Posterior cingulate gyrus (tissue), 11 donors: ENCODE data around the gene STK32C.
A peak's percentile ranks its signal among the peaks of the same experiment; 100 is the strongest.

Experiments used
- DNase-seq, 10 donors: peaks; one replicate each; pipeline versions ENCODE4 v3.0.0 to v3.0.0-alpha.2; 2020 to 2021; ENCODE audit warnings: mixed read lengths in 3 of 10
- intact Hi-C: fragments of 100-400 bp; cut with DNase I; formaldehyde crosslinking; loops from one replicate; pipeline ENCODE4 v1.15.1; 2023

Gene STK32C

DNA sequence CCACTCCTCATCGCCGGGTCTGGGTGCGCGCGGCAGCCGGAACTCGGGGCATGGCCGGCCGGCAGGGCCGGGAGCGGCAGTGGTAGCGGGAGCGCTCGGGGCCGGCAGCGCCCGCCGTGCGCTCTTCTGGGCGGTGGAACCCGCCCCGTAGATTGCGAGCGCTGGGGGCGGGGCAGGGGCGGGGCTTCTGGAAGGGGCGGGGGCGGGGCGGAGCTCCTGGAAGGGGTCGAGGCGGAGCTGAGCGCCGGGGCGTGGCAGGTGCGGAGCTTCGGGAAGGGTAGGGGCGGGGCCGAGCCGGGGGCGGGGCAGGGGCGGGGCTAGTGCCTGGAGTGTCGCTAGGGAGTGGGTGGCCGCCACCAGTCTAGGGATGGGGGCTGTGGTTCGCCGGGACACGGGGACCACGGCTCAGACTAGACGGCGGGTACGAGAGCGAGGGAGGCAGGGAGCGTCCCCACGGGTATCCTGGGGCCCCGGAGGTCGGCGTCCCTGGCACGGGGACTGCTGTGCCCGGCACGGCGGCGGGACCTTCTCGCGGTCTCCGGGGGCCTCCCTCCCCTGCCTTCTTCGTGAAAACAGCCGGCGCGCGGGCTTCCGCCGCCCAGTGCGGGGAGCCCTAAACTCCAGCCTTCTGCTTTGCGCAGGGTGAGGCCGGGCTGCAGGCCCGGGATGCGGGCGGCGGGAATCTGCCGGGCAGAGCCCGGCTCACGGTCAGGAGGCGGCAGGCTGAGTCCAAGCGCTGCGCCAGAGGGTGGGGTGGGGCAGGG is at the start of gene STK32C:
Gene STK32C, minus strand, starts transcription at position 128 of the 764 bp plus-strand sequence. Its CDS starts 117 bp downstream, at position 11.
- intact Hi-C loops, result loop anchor here (1.0 kb wide), 1 partner anchor 24 kb away; the partner anchor contains the start of gene LRRC27
- peak; percentile 80 to 99 (median 92) for DNase-seq

DNA sequence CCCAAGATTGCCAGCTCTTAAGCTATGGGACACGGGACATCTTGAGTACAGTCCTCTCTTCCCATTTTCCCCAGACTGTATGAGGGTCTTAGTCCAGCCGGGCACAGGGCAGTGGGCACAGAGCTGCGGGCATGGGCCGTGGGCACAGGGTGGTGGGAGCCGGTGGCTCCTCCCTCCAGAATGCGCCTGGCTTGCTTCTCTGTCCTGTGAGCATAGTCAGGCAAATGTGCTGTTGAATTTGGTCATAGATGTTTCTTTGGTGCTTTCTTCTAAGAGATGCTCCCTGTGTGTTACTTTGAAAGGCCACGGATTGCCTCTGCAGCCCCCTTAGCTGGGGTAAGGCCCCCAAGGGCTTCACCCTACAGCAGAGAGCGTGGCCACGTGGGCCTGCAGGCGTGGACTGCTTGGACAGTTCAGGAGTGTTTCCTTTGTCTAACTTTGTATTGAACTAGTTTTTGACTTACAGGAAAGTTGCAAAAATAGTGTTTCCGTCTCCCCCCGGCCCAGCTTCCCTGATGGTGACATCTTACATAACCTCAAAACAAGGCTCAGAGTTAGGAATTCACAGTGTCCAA is 49.0 kb upstream of the STK32C start:
- intact Hi-C loops, result no loop called here
- peak in 3 of 10 donors; percentile 11 to 46 (median 34) for DNase-seq

DNA sequence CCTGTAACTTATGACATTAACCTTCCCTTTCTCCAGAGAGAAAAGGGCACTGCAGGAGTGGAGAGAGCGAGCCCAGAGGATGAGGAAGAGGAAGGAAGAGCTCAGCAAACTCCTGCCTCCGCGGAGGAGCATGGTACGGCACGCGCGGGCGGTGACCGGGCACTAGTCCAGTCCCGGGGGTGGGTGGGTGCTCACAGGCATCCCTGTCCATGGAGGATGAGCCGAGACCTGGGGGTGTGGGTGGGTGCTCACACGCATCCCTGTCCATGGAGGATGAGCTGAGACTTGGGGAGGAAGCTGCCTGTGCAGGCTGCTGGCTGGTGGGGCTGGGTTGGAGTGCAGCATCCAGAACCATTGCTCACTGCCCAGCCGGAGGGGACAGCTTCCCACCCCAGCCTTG is 48.0 kb upstream of the STK32C start:
- intact Hi-C loops, result no loop called here
- peak in 6 of 10 donors; percentile 25 to 94 (median 80) for DNase-seq

DNA sequence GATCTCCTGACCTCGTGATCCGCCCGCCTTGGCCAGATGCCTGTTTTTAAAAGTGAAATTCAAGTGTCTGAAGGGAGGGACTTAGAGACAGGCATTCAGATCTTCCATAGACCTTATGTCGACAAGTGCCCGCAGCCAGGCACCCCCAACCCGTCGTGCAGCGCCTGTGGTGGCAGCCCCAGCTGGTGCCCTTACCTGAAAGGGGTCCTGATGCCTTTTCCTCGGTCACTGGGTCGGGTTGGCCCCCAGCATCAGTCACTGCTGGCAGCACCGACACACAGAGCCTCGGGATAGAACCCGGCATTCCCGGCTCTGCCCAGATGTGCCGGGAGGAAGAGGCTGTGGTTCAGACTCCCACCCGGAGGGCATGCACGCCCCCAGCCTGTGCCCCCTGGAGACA is 47.5 kb upstream of the STK32C start:
- DNase-seq, result peak in 3 of 10 donors; percentile 49 to 84 (median 62)
- intact Hi-C loops, result no loop called here

DNA sequence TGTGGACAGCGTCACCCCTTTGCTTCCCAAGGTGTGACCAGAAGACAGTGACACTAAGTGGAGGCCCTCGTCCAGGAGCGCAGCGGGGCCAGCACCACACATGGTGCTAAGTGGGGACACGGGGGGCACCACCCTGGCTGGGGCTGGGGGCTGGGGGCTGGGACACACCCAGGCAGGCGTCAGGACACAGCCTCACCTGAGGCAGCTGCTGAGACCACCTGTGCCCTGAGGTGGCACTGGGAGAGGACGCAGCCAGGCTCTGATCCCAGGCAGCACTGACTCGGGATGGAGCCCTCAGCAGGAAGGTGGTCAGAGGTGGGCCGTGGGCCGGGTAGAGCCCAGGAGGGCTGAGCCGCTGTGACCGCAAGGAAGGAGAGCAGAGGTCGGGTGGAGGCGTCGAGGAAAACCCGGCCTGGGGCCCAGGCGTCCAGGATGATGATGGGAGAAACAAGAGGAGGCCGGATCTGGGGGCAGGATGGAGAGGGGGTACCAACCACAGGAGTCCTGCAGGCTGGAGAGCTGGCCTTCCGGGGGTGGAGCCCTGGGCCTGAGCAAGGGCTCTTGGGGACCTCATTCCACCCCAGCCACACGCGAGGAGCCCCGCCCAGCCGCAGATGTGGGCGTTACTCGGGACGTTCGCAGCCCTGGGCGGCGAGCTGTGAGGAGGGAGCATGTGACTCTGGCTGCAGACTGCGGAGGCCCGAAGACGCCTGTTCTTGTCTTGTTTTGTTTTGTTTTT is 46.8 kb upstream of the STK32C start:
- peak in 3 of 10 donors; percentile 86 to 91 (median 91) for DNase-seq

DNA sequence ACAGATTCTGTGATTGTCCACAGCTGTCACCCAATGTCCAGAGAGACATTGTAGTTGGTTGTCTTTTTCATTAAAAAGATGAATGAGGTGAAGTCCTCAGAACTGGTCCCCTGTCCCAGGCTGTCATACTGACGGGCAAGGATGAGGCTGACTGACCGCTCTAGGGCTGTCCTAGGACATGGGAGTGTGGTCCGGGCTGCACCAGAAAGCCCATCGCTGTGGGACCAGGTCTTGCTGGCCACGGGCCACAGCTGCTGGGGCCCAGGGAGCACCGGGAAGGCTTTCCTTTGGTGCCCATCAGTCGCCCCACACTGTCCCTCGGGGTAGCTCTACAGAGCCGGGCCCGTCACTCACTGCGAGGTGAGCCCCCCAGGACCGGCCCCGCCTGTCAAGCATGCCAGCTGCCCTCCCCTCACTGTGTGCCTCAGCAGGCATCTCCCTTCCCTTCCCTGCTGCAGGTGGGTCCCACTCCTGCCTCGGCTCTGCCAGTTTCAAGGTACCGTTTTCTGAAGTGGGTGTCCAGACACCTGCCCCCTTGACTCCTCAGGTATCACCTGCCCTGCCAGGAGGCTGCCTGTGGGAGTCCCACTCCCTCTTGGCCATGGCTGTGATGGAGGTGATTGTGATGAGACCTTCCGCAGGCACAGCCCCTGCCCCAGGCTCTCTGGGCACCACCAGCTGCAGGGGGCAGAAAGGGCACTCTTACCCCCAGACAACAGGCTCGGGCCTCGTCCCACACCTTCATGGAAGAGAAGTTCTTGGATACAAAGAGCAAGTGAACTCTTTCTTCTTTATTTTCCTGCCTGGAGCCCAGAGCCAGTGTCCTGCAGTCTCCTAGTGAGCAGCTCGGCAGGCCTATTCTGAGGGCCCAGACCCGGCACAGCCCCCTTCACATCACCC is 46.0 kb upstream of the STK32C start:
- intact Hi-C loops, result no loop called here
- peak in 3 of 10 donors; percentile 42 to 67 (median 54) for DNase-seq

More for the DNA sequence above, 46.8 kb upstream of the STK32C start:
- intact Hi-C loops, result no loop called here

DNA sequence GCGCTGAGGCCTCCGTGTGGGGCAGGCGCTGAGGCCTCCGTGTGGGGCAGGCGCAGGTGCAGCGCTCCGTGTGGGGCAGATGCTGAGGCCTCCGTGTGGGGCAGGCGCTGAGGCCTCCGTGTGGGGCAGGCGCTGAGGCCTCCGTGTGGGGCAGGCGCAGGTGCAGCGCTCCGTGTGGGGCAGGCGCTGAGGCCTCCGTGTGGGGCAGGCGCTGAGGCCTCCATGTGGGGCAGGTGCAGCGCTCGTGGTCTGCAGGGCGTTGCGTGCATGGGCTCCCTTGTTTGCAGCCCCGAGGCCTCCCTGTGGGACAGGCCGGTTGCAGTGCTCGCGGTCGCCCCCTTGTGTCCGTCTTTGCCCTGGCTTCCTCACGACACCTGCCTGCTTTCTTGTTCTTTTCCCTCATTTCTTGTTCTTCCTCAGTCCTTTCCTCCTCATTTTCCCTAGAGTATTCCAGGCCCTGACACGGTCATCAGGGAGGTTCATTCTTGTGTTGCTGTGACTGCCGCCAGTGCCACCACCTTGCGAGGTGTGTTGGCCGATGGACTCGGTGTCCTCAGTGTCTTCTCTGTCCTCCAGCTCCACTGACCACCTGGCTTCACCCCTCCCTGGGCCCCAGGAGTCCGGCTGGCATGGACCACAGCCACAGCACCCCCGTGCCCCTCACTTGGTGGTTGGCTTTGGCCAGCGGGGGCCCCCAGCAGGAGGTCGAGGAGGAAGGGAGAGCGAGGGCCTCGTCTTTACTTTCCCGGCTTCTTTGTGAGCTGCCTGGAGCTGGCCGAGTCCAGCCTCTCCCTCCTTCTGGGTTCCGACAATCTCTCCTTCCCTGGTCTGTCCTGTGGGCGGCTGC is 44.9 kb upstream of the STK32C start:
- intact Hi-C loops, result loop anchor here (1.0 kb wide), 1 partner anchor 129 kb away; no protein-coding TSS in a partner anchor
- peak in 9 of 10 donors; percentile 69 to 96 (median 83) for DNase-seq

DNA sequence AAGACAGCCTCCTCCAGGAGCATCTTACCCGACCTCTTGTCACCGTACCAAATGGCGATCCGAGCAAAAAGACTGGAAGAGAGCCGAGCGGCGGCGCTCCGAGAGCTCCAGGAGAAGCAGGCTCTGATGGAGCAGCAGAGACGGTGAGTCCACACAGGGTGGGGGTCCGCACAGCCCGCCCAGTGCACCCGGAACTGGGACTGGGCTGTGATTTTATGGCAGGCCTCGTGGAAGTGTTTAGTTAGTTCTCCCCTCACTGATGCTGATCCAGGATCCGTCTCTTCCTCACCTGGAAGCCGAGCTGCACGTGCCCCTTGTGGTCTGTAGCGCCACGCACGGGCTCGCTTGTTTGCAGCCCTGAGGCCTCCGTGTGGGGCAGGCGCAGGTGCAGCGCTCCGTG is 43.9 kb upstream of the STK32C start:
- peak in 3 of 10 donors; percentile 59 to 73 (median 72) for DNase-seq
- intact Hi-C loops, result loop anchor here (1.0 kb wide), 1 partner anchor 128 kb away; no protein-coding TSS in a partner anchor

DNA sequence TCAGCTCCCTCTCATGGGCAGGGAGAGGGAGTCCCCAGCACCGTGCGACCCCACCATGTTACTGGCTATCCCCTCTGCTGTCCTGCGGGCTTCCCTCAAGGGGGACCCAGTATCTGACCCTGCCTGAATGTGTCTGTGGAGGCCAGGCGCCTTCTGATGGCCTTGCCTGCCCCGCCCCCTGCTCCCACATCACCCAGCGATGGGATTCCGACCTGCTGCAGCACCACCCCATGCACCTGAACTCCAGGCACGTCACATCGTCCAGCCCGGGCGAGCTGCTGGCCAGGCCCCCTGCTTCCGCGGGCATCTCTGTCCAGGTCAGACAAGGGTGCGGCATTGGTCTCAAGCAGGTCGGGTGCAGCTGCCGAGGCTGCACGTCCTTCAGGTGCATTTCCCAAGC is 43.2 kb upstream of the STK32C start:
- intact Hi-C loops, result no loop called here
- peak in 3 of 10 donors; percentile 49 to 71 (median 62) for DNase-seq

DNA sequence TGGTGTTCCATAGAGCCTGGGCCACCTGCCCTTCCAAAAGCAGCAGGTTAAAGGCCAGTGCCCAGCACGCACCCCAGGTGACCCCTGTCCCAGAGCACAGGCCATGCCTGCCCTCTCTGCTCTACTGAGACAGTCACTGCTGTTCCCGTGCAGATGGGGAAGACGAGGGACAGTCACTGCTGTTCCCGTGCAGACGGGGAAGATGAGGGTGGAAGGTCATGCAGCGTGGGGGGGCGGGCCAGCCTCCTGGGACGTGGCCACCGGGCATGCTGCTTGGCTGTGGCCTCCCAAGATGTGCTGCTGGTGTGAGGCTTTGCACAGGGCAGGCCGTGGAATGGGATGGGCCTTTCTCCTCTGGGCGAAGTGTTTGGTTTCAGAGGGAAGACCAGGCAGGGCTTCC is 42.6 kb upstream of the STK32C start:
- intact Hi-C loops, result no loop called here
- peak in 3 of 10 donors; percentile 35 to 46 (median 39) for DNase-seq

DNA sequence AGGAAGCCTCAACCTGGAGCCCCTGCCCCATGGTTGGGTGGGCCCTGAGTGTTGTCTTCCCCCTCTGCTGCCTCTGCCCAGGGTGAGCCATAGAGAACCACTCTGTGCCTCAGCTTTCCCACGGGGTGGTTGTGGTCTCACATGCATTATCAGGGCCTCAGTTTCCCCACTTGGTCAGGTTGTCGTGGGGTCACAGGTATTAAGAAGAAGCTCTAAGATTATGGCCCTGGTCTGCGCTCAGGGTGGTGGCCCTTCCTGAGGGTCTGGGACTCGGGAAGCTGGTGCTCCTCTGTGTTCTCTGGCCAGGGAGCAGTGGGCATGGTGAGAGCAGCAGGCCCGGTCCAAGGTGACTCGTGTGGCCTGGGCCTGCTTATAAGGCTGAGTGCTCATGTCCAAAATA is 42.0 kb upstream of the STK32C start:
- peak in 2 of 10 donors; percentile 45 to 66 for DNase-seq
- intact Hi-C loops, result no loop called here

DNA sequence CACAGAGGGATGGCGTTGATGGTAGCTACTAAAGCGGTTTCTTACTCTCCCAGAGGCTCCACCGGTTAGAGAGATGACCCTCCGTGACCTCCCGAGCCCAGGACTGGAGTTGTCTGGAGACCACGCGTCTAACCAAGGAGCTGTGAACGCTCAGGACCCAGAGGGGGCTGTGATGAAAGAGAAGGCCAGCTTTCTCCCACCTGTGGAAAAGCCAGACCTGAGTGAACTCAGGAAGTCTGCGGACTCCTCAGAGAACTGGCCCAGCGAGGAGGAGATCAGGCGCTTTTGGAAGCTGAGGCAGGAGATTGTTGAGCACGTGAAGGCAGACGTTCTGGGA is 40.1 kb upstream of the STK32C start:
- intact Hi-C loops, result no loop called here
- peak in 3 of 10 donors; percentile 21 to 49 (median 42) for DNase-seq

DNA sequence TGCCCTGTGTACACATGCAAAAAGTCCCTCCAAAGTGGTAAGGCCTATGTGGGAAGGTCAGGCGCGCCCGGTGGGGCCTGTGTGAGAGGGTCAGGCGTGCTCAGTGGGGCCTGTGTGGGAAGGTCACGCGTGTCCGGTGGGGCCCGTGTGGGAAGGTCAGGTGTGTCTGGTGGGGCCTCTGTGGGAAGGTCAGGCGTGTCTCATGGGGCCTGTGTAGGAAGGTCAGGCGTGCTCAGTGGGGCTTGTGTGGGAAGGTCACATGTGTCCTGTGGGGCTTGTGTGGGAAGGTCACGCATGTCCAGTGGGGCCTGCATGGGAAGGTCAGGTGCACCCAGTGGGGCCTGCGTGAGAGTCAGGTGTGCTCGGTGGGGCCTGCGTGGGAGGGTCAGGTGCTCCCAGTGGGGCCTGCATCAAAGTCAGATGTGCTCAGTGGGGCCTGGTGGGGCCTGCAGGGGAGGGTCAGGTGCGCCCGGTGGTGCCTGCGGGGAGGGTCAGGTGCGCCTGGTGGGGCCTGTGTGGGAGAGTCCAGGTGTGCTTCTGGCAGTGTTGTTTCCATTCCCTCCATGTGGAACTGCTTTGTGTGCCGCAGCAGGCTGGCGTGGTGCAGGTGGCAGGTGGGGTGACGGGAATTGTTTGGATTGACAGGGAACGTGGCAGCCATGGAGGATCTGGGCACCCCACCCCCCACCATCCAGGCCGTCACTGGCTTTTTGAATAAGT is 39.6 kb upstream of the STK32C start:
- intact Hi-C loops, result no loop called here
- DNase-seq, result peak in 3 of 10 donors; percentile 40 to 78 (median 58)

DNA sequence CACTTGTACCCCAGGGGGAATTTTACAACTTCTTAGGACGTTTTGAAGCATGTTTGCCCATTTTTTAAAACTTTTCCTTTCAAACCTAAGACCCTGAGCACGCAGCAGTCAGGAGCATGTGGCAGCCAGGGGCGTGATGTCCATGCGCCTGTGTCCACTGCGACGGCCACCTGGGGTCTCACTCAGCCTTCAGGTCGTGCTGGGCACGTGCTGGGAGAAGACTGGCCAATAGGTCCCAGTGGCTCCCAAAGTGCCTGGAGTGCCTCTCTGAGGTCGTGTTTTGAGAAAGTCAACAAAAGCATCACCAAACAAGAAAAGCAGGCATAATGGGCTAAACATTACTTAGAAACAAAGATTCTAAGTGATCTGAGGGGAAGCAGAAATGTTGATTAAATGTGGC is 39.1 kb upstream of the STK32C start:
- intact Hi-C loops, result no loop called here
- DNase-seq, result peak in 3 of 10 donors; percentile 19 to 63 (median 55)

DNA sequence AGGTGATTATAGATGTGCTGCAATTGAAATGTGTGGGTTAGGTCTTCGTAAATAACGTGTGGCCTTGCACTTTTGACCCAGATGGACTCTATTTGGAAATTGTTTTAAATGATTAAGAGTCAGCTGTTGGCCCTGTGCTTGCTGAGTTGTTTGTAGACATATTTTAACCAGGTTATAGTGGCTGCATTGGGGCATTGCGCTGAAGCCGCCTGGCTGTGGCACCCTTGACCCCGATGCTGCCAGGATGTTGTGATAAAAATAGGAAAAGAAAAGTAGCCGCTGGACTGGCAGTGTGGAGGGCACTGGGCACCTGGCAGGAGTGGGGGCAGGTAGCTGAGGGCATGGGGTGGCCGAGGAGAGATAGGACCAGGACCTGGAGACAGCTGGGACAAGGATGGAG is 37.6 kb upstream of the STK32C start:
- intact Hi-C loops, result no loop called here
- DNase-seq, result peak in 3 of 10 donors; percentile 39 to 53 (median 48)

DNA sequence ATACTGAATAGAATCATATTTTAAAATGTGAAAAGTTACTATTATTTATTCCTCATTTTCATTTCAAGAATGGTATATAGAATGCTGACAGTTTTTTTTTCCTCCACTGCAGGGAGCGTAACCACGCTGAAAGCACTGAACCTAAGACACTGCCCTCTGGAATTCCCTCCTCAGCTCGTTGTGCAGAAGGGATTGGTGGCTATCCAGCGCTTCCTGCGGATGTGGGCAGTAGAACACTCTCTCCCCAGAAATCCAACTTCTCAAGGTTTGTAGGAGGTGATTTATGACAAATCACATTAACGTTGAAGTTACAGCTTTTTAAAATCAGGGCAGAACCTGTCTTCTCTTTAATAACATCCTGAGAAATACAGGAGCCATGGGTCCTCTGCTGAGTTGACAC is 36.6 kb upstream of the STK32C start:
- DNase-seq, result peak in 3 of 10 donors; percentile 36 to 60 (median 55)
- intact Hi-C loops, result no loop called here

DNA sequence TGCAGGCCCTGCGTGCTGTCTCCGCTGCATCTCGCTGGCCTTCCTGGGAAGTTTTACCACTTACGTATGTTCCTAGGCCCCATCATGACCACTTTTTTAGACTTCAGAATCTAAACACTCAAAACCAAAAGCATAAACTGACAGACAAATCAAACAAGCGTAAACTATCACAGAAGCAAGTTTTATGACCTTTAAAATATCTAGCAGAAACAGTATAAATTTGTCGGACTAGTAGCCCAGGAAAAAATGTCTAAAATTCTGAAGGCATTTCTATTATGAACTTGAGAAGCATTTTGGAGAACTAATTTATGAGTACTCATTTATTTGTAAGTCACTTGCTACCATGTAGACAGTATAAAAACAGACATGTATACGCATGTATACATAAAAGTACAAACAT is 34.8 kb upstream of the STK32C start:
- peak in 2 of 10 donors; percentile 18 to 44 for DNase-seq
- intact Hi-C loops, result no loop called here

DNA sequence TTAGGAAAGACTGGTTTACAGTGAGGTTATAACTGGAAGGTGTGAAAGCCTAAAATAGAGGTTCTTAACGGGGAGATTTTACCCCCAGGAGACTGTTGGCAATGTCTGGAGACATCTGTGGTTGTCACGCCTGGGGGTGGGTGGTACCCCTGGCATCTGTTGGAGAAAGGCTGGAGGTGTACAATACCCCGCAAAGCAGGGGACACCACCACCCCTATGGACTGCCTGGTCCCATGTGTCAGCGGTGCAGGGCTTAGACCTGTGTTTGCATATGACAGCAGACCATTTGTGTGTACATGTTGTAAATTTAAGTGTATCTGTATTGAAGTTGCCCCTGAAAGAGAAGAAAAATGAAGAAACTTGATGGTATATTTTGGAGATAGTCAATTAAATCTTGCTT is 34.0 kb upstream of the STK32C start:
- DNase-seq, result peak in 3 of 10 donors; percentile 39 to 62 (median 41)
- intact Hi-C loops, result no loop called here
